Measurements from ENCODE around the gene LSM10. TPM values are rescaled to one million over a fixed set of nuclear protein-coding genes. Genes with fewer than 3 reads are reported as not detected.

Gene LSM10
- total RNA-seq, 1 donor from 2014 or later: 28.9 TPM

DNA sequence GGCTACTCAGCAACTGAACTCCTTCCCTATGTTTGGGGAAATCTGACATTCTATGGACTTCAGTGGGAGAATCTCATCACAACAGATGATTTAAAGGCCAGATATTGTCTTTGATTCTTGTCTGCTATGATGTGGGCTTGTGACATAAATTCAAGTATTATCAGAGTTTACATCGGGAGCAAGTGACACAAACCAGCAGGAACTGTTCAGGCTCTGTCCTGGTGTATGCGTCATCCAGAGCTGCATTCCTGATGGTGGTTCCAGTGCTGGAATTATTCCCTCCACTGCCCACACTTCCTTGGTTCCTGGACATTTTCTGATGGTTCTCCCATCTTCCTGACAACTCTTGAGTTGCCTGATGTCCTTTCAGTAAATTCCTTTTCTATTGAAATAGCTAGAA is 10.8 kb upstream of the LSM10 start:
- DNase-seq (ENCODE audit: low spot score): no peak

DNA sequence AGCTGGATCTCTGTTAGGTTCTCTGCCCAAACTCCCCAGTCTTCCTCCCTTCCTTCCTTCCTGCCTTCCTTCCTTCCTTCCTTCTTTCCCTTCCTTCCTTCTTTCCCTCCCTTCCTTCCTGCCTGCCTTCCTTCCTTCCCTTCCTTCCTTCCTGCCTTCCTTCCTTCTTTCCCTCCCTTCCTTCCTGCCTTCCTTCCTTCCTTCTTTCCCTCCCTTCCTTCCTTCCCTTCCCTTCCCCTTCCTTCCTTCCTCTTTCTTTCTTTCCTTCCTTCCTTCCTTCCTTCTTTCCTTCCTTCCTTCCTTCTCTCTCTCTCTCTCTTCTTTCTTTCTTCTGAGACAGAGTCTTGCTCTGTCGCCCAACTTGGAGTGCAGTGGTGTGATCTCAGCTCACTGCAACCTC is 8.7 kb upstream of the LSM10 start:
- DNase-seq (ENCODE audit: low spot score): no peak

DNA sequence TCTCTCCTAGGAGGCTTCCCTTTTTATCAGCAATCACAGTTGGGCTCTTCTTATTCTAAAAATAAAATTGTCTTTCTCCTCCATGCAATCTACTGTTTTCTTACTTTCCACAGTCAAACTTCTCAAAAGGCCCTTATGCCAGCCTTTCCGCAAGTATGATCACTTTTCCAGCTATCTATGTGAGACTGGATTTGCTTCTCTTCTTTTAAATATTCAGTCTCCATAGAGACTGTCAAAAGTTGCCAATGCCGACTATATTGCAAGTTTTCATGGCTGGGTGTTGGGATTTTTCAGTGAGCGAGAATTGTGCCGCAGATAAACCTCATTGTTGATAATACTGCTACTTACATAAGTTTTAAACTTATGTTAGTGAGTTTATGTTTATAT is 4.8 kb upstream of the LSM10 start:
- DNase-seq (ENCODE audit: low spot score): no peak

DNA sequence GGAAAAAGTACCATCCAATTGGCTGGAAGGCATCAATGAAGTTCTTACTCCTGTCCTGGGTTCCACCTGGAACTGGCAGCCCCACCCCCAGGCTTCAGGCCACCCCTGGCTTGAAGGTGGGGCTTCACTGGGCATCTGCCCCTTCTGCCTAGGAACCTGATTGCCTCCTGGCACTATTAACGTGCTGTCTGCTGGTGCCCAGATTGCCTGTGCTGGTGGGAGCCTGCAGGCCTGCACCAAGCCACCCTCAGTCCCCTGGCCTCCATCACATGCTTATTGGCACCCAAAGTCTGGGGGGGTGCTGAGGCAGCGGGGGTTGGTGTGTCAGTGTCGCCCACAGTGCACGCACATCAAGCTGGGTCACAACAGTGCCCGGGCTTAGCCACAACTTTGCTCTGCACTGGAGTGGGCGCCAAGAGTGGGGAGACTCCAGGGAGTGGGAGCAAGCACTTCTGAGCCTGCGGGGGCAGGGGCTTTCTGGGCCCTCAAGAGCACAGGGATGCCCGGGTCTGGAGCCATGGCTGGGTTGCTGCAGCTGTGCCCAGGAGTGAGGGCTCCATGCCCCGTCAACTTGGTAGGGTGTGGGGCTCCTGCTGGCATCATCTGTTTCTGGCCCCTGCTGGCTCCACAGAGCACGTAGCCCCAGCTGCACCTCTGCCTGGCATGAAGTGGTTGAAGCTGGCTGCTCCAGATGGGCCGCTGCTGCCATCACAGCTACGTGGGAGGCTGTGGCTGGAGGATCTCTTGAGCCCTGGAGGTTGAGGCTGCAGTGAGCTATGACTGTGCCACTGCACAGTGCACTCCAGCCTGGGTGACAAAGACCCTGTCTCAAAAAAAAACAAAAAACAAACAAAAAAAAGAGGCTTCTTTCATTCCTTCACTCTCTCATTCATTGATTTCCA is 4.1 kb upstream of the LSM10 start:
- no peak for DNase-seq (ENCODE audit: low spot score)

DNA sequence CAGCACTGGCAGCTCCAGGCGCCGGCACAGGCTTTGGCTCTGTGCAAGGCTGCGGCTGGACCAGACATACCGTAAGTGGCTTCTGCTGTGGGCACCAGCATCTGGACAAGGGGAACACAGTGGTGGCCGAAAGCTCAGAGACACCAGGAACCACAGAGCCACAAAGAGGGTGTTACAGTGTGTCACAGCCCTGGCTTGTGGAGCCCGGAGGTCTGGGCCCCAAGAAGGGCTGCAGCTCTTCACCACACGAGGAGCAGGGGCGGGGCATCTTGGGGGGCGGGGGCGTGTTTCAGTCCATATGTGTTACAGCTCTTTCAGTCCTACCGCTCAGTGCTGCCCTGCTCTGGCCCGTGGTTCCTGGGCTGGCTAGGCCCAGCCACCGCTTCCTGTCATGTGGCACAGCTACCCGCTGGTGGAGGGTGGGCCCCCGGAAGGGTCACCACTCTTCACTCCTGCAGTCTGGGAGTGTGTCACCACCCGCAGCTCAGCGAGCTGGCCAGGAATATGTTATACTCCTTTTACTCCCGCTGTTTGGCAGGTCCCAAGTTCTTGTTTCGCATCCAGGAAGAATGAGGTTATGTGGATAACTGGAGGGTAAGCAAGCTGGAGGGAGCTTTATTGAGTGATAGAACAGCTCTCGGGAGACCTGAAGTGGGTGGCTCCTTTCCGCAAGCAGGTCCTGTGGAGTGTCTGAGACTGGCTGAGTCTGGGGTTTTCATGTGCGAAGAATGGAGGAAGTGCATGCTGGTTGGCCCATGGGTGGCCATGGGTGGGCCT is 3.3 kb upstream of the LSM10 start:
- peak; percentile 81 for DNase-seq (ENCODE audit: low spot score)

DNA sequence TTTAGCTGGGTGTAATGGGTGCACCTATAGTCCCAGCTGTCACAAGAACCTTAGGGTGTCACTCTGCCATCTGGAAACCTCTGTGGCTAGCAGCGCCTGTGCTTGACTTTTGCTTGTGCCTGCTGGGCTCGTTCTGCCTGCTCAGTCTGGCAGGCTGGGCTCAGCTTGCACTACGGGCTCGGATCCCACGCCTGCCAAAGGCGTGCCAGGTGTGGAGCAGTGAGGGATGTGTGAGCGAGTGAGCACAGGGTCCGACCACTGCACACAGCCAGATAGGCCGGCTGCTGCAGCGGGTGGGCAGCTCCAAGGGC is 2.8 kb upstream of the LSM10 start:
- no peak for DNase-seq (ENCODE audit: low spot score)

DNA sequence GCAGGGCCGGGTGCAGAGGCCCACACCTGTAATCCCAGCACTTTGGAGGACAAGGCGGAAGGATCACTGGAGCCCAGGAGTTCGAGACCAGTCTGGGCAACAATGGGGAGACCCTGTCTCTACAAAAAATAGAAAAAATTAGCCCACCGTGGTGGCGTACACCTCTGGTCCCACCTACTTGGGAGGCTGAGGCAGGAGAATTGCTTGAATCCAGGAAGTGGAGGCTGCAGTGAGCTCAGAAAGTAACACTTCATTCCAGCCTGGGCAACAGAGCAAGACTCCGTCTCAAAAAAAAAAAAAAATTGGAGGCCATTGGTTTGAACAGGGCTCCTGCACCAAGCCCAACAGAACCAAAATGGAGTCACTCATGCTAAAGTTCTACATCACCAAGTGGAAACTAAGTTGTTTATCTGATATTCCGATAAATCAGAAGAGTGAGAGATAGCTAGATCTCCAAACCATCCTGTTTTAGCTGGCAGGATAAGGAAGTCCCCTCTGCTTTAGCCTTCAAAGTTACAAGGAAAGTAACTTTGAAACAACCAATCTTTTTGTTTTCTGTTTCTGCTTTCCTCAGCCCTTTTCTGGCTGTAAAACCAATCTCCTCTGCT is 766 bp upstream of the LSM10 start:
- DNase-seq (ENCODE audit: low spot score): no peak

DNA sequence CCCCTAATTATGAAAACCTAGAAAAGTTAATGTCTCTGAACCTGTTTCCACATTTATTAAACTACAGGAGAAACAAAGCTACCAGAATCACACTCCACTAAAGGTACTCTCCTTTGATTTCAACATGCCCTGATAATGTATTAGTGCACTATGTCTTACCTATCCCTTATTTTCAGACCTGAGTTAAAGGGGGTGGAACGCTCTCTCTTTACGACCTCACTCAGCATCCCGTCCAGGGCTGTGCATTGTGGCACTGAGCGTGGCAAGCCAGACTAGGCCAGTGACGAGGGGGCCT is 678 bp downstream of the LSM10 start:
- no peak for DNase-seq (ENCODE audit: low spot score)

DNA sequence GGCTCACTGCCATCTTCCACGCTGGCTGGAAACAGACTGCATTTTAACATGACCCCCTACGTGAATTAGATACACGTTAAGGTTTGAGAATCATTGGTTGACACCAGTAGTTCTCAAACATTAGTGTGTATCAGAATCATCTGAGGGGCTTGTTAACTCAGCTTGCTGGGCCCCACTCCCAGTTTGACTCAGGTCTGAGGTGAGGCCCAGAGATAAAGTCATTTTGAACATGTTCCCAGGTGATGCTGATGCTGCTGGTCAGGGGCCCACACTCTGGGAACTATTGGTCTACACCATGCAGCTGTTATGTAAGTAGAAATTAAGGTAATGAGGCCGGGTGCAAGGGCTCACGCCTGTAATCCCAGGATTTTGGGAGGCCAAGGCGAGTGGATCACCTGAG is 1.3 kb downstream of the LSM10 start:
- DNase-seq (ENCODE audit: low spot score): no peak

DNA sequence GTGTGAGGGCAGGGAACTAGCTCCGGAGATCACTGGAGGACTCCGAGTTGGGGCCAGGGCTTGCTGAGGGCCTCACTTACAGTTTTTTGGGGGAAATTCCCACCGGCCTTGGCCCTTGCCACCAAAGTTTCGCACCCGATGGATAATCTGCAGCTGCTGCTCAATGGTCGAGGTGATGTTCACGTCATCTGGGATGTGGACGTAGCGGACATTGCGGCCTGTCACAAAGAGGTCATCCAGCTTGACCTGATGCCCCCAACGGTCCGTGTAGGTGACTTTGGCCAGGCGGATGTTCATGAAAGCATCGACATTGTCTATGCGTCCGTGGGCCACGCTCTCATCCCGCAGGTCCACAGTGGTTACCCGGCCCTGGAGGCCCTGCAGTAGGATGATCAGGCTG is 4.0 kb downstream of the LSM10 start:
- no peak for DNase-seq (ENCODE audit: low spot score)

DNA sequence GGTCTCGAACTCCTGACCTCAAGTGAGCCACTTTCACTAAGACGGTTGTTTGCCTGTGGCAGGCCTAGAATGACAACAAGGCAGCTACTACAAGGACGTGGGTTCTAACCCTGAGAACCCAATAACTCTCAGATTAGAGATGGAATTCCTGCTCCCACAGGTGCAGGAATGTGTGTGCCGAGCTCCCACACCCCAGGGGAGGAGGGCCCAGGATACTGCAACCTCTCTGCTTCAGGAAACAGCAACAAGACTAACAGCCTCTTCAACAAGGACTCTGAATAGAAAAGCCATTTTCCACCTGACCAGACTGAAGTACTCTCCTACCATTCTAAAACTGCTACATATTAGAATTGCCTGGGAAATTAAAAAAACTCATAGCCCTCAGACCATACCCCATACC is 4.9 kb downstream of the LSM10 start:
- DNase-seq (ENCODE audit: low spot score): no peak

DNA sequence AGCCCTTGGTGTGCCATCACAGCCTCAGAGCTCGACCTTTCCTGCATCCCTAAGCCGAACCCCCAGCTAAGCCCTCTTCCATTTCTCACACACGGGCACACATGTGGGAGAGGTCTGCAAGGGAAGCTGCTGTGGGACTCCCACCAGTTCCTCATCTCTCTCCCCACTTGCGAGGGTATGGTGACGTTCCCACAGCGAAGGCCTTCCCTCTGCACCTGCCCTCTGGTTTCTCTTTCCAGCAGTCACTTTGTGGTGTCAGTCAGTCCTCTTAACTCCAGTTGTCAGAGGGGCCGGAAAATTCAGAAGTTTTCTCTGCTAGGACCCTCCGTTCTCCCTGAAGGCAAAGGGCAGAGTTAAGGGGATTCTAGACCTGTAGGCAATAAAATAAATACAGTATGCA is 6.4 kb downstream of the LSM10 start:
- DNase-seq (ENCODE audit: low spot score): no peak

DNA sequence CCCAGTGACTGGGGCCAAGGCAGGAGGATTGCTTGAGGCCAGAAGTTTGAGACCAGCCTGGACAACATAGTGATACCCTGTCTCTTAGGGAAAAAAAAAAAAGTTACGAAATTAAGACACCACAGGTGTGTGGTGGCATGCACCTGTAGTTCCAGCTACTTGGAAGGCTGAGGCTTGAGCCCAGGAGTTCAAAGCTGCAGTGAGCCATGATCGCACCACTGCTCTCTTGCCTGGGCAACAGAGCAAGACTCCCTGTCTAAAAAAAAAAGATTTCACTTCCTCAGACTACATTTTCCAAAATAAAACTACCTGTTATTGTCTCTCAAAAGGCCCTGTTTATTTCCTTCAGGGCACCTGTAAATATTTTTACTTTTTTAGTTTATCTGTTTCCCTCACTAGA is 7.3 kb downstream of the LSM10 start:
- no peak for DNase-seq (ENCODE audit: low spot score)

DNA sequence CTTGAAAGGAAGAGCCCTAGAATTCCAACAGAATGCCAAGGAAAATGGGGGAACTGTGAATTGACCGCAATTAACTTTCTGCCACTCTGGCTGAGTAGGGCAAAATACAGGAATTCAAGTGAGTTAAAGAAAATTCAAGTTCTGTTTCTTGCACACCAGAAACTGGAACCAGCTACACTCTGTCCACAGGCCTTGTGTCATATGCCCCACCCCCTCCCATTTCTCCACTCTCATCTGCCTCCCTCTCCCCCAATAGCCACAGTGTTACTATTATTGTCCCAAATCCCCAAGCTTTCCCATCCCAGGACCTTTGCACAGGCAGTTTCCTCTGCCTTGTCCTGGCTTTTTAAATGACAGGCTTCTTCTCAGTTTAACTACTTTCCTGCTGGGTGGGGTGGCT is 7.7 kb downstream of the LSM10 start:
- DNase-seq (ENCODE audit: low spot score): no peak

DNA sequence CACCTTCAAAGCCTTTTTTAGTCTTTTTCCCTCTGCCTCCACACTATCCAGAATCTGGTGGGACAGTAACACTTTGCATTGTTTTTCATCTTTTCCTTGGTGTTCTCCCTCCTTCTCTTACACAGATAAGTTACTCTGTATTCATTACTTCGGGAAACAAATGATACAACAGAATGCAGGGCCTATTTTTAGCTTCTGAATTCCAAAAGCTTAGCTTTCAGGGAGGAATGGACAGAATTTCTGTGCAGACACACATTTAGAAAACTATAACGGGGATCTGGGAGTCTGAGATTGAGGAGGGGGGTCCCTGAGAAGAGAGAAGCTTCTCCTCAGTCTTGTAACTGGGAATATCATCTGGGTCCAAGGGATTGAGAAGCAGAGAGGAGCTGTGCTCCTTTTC is 8.4 kb downstream of the LSM10 start:
- DNase-seq (ENCODE audit: low spot score): no peak

DNA sequence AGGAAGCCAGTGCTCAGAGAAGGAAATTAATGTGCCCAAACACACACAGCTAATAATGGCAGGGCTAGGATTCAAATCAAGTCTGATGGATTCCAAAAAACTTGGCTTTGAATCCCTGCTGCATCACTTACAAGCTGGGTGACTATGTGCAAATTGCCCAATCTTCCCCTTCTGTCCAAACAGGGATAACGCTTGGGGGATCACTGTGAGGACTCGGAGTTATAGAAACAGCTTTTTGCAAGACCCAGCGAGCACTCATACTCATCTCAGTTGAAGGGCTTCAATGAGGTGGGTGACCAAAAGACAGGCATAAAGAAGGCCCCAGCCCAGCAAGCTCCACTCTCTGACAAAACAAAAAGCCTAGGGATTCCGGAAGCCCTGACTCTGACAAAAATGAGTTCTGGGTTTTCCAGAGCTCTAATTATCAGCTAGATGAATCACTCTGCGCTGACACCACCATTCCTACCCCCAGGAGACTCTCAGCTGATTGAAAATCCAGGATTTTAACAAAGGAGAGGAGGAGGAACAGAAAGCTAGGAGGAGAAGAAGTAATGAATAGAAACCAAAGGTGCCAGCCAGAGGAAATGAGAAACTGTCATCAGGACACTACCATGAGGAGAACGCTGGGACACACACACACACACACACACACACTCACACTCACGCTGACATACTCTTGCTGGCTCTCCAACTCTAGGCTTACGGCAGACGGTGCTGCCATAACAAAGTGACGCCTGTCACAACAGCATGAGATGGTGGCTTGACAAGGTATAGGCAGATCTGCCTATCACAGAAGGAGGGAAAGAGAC is 10.4 kb downstream of the LSM10 start:
- no peak for DNase-seq (ENCODE audit: low spot score)

DNA sequence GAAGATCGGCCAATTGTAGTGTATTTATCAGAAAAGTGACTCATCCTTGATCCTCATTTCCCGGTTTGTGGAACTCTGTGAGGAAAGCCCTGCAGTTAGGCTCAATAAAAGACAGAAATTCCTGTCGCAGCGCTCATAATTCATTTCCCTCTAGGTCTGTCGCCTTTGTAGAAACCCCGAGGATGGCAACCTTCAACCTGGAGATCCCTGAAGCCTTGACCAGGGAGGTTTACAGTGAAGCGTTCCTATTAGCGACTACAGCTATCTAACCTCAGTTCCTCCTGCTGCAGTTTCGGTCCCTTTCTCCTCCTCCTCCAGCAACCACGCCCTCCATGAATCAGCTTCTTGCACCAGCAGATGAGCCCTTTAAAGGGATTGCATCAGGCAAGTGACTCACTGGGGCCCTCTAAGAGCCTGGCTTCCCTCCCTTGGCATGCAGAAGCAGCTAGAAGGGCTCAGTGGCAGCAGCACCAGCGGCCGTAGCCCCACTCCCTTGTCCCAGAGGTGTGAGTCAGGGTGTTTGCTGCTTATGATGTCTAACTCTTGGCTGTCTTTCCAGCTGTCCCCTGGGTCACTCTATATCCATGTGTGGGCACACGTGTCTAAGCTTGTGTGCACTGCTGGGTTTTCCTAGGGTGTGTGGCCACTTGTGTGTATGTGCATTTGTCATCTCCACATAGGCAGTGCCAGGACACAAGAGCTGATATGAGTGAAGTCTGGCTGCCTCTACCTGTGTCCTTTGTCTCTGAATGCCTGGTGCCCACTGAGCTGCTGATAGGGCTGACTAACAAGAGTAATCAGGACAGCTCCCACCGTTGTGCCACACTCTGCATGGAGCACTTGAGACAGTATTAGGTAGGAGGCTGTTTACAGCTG is 11.2 kb downstream of the LSM10 start:
- DNase-seq (ENCODE audit: low spot score): peak; percentile 95

DNA sequence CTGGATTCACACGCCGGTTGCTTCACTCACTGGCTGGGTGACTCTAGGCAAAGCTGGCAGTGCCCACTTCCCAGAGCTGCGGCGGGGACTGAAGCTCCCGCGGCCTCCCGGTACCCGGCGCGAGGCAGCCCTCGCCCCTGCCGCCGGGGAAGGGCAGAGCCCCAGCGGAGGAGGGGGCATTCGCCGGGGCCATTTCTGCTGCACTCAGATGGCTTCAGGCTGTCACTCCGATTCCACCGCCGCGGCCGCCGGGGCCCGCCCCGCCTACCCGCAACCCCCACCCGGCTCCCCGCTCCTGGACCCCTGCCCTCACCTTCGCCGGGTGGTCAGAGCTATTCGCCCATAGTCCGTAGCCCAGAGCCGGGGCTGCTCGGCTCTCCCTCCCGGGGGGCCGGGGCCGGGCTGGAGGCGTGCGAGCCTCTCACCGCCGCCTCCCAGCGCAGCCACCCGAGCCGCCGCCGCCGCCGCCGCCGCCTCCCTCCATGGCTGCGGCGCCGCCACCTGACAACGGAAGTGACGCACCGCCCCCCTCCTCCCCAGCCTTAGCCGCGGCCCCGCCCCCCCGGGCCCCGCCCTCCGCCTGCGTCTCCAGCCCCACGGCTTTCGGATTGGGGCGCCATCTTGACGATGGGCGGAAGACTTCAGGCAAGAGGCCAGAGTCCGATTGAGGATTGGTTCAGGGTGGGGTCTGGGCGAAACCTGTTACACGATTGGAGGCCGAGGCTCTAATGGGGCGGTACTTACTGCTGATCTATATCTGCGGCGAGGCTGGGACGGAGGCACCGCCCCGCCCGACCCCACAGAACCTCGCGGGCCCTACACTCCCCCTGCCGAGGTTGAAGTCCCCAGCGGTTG is 12.1 kb downstream of the LSM10 start, which contains the start of gene STK40:
STK40 (minus strand) TSS at position 515 of the 855 bp plus-strand sequence. CDS start 24,592 bp downstream, outside the sequence.
- peak; percentile 99 for DNase-seq (ENCODE audit: low spot score)

DNA sequence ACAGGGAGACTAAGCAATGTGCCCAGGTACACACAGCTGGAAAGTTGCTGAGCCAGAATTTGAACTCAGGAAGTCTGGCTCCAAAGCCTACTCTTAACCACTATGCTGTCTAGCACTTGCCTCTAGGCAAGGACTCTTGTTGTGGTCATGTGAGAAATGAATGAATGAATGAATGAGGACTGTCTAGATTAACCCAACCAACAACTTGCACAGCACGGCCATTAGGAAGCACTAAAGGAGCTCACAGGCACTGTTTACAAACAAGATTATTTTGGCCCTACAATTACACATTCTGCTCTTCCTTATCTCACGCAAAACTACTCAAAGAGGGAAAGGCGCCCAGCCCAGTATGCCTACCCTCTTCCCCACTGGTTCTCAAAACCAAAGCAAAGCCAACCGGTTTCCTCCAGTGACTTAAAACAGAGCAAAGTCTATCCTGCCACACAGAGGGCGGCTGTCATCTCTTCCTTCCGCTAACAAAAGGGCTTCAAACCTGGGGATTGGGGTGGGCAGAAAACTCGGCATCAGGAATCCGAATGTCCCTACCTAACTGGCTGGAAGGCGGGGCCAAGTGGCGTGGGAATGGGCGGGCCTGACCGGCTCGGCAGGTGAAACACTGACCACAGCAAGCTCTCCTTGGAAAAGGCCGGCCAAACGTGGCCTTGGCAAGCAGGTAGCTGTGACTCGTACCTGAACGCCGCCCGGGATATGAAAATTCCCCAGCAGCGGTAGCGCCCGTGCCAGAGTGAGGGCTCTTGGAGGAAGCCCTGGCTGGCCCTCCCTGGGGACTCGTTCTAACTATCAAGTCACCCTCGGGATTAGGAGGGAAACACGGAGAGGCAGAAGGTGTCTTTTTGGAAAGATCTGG is 12.9 kb downstream of the LSM10 start:
- peak; percentile 82 for DNase-seq (ENCODE audit: low spot score)

Measured in ureter (tissue), 1 donor.